Activated CD8-positive, alpha-beta memory T cell treated with anti-CD3 and anti-CD28 coated beads, Interleukin-2, amount 10 ng/mL, durations not matched to agents 7 days and 5 days (primary cell): Measurements from ENCODE around the gene BEST4. TPM values are rescaled to one million over a fixed set of nuclear protein-coding genes. Genes with fewer than 3 reads are reported as not detected.
"Not testable (repeated sequence)": the region's sequence is repeated elsewhere in the genome, so short reads cannot be mapped to it uniquely, and the experiment has no call there.

Experiments
- ATAC-seq: fragments of 150-1000 bp; cut with Tn5 transposase; one replicate; pipeline ENCODE4 v1.10.0; 2021; ENCODE audit warnings: moderate library complexity
- CTCF ChIA-PET: fragments of 350-600 bp; sonication (Branson Sonifier 250); formaldehyde crosslinking; loops from one replicate; lab custom pipeline; 2021; ENCODE audit warnings: antibody characterized with exemption; lab: Charles Lee
- DNase-seq: peaks from one replicate; pipeline ENCODE4 v3.0.0-alpha.2; 2020
- H3K27ac Mint-ChIP-seq: one replicate; pipeline ENCODE4 v1.8.0; 2021; ENCODE audit warnings: mild to moderate bottlenecking, mixed read lengths
- H3K27me3 Mint-ChIP-seq: one replicate; pipeline ENCODE4 v1.8.0; 2021; ENCODE audit warnings: mixed read lengths
- H3K36me3 Mint-ChIP-seq: one replicate; pipeline ENCODE4 v1.8.0; 2021; ENCODE audit warnings: mild to moderate bottlenecking, mixed read lengths
- H3K4me1 Mint-ChIP-seq: one replicate; pipeline ENCODE4 v1.8.0; 2021; ENCODE audit warnings: mixed read lengths
- H3K4me3 Mint-ChIP-seq: one replicate; pipeline ENCODE4 v1.8.0; 2021; ENCODE audit warnings: mild to moderate bottlenecking, moderate library complexity, mixed read lengths
- H3K9me3 Mint-ChIP-seq: one replicate; pipeline ENCODE4 v1.8.0; 2022; ENCODE audit warnings: low read depth, mixed read lengths
- total RNA-seq, 2 experiments: library from RNA; stranded (reverse); gene quantifications; one replicate each; pipeline ENCODE4 v1.2.3, GENCODE V29; 2021

BEST4 gene
- total RNA-seq, 2 experiments from 2014 or later = 0.73 to 0.79 TPM

DNA sequence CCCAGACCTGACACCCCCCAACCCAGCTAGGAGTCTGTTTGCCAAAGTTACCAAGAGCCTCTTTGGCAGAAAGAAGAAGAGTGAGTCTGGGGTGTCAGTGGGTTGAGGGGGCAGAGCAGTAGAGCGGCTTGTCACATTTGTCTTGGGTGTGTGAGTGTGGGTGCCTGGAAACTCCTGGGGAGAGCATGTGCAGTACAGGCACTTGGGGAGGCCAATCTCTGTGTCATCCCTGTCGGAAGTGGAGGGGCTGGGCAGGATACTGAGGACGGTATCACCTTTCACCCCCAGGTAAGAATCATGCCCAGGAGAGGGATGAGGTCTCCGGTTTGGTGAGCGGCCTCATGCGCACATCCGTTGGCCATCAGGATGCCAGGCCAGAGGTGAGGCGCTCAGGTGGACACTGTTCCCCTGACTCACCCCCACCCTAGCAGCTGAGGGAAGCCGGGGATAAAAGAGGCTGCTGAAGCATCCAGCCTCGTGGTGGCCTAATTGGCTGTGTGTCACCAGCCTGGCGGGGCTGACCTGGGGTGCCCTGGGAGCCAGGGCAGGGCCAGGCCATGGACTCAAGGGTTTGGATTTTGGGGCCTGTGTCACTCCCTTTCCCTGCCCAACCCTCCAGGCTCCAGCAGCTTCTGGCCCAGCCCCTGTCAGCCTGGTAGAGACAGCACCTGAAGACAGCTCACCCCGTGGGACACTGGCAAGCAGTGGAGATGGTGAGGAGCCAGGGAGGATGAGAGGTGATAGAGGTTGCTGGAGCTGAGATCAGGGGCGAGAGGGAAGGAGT is 15.5 kb upstream of the BEST4 start:
- Mint-ChIP-seq H3K9me3 (no peaks in the 10 kb centered on the region), H3K4me1 (peaks cover 54% of the 10 kb centered on the region), H3K27ac (peak overlapping the region; percentile 60), H3K27me3 (no peaks in the 10 kb centered on the region), H3K36me3 (peaks cover 40% of the 10 kb centered on the region), H3K4me3 (no peak overlapping the region)
- DNase-seq = no peak
- CTCF ChIA-PET = no interaction called here
- ATAC-seq = no peak

DNA sequence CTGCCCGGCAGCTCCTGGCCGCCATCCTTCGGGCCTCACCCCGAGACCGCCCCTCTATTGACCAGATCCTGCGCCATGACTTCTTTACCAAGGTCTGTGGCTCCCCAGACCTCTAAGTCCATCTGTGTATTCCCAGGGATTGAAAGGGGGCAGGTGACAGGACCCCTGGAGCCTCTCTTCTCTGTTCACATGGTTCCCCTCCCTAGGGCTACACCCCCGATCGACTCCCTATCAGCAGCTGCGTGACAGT is 15.0 kb upstream of the BEST4 start:
- H3K27me3 Mint-ChIP-seq = no peaks in the 10 kb centered on the region
- peaks cover 50% of the 10 kb centered on the region for H3K4me1 Mint-ChIP-seq

DNA sequence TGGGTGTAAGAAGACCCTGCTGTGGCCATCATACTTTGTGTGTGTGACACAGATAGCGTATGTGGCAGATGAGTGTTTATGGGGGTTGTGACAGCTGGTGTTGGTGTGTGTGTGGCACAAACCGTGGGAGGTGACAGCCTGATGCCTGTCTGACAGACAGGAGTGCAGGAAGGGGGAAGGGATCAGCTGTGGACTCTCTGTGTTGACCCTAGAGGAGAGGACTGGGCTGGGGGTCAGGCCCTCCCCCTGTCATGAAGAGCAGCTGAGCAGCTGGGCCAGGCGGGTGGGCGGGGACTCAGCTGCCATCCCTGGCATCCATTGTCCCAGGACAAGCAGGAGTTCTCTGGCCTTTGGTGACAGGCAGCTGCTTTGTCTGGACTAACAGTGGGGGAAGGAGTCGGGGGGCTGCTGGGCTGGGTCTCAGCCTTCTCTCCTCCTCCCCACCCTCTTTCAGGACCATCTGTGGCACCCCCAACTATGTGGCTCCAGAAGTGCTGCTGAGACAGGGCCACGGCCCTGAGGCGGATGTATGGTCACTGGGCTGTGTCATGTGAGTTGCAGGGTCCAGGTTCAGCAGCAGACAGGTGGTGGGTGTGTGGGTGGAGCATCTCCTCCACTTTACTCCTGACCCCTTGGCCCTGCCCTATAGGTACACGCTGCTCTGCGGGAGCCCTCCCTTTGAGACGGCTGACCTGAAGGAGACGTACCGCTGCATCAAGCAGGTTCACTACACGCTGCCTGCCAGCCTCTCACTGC is 14.5 kb upstream of the BEST4 start:
- Mint-ChIP-seq H3K36me3 (peaks cover 40% of the 10 kb centered on the region), H3K4me1 (peaks cover 45% of the 10 kb centered on the region), H3K9me3 (no peaks in the 10 kb centered on the region), H3K27ac (peak overlapping the region; percentile 94), H3K4me3 (peak overlapping the region; percentile 78), H3K27me3 (no peaks in the 10 kb centered on the region)
- ATAC-seq (no peak), DNase-seq (no peak)
- CTCF ChIA-PET = interaction anchor here (0.6 to 5.2 kb wide), 2 partner anchors 12 to 17 kb away, joined by 3 to 62 read pairs; no protein-coding TSS in a partner anchor

More for the DNA sequence above, 15.0 kb upstream of the BEST4 start:
- Mint-ChIP-seq H3K9me3 (no peaks in the 10 kb centered on the region), H3K4me3 (no peak overlapping the region), H3K27ac (peak overlapping the region; percentile 54), H3K36me3 (peaks cover 40% of the 10 kb centered on the region)
- CTCF ChIA-PET = interaction anchor here (0.6 to 5.2 kb wide), 2 partner anchors 11 to 16 kb away, joined by 3 to 62 read pairs; no protein-coding TSS in a partner anchor
- ATAC-seq = no peak
- DNase-seq = no peak

DNA sequence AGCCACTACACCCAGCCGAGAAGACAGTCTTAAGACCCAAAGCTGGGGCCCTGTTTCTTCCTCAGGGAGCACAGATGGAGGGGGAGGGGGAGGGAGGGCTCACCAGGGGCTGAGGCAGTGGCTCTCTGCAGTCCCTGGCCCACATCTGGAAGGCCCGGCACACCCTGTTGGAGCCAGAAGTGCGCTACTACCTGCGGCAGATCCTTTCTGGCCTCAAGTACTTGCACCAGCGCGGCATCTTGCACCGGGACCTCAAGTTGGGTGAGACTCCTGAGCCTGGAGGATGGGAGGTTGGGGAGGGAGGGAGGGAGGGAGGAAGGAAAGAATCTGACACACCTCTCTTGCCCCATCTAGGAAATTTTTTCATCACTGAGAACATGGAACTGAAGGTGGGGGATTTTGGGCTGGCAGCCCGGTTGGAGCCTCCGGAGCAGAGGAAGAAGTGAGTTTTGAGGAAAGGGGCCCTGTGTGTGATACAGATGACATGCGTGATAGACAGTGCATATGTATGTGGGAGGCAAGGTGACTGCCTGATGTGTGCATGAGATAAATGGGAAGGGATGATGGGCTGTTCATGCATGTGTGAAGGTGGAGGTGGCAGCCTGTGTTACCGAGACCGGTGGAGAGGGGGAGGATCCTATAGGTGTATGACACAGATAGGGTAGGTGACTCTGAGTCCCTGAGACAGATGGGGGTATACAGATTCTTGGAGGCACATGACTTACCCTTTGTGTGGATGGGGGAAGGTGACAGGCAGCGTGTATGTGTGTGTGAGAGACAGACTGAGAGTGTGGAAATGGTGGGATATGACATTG is 13.7 kb upstream of the BEST4 start:
- Mint-ChIP-seq H3K36me3 (peaks cover 33% of the 10 kb centered on the region), H3K27me3 (no peaks in the 10 kb centered on the region)

DNA sequence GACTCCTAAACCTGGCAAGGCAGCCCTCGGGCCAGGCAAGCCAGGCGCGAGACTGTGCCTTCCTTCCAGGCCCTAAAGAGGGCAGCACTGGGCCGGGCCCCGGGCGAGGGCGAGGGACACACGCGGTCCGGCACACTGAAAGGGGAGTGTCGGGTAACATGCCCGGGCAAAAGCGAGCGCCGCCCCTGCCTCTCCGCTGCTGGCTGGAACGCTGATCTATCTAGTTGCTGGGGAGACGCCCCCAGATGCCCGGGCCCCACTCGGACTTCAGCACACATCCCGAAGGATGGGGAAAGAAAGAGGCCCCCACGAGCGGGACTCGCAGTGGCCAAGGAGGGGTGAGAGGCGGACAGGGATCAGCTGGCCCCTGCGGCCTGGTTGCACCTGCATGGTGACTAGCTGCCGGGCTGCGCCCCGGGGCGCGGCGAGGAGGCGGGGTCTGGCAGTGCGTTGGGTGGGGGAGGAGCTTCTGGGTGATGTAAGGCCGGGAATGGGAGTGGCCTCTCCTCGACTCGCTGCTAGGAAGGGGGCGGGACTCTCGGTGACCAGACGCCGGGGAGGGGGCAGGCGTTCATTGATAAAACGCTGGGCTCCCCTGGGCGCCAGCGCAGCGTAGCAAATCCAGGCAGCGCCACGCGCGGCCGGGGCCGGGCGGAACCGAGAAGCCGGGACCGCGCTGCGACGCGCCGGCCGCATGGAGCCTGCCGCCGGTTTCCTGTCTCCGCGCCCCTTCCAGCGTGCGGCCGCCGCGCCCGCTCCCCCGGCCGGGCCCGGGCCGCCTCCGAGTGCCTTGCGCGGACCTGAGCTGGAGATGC is 12.0 kb upstream of the BEST4 start, which contains the start of gene PLK3:
Gene PLK3, plus strand, starts transcription at position 608 of the 815 bp plus-strand sequence. Its CDS starts 87 bp downstream, at position 695.
- peaks cover 29% of the 10 kb centered on the region for H3K4me1 Mint-ChIP-seq

More for the DNA sequence above, 13.7 kb upstream of the BEST4 start:
- H3K4me3 Mint-ChIP-seq = peak overlapping the region; percentile 78
- H3K4me1 Mint-ChIP-seq = peaks cover 37% of the 10 kb centered on the region
- CTCF ChIA-PET = interaction anchor here (3.1 to 5.2 kb wide), 3 partner anchors 7 to 18 kb away, joined by 42 to 62 read pairs (median 60); partner anchors contain the start of gene BTBD19
- peak overlapping the region; percentile 94 for H3K27ac Mint-ChIP-seq
- no peaks in the 10 kb centered on the region for H3K9me3 Mint-ChIP-seq
- DNase-seq (no peak), ATAC-seq (no peak)

DNA sequence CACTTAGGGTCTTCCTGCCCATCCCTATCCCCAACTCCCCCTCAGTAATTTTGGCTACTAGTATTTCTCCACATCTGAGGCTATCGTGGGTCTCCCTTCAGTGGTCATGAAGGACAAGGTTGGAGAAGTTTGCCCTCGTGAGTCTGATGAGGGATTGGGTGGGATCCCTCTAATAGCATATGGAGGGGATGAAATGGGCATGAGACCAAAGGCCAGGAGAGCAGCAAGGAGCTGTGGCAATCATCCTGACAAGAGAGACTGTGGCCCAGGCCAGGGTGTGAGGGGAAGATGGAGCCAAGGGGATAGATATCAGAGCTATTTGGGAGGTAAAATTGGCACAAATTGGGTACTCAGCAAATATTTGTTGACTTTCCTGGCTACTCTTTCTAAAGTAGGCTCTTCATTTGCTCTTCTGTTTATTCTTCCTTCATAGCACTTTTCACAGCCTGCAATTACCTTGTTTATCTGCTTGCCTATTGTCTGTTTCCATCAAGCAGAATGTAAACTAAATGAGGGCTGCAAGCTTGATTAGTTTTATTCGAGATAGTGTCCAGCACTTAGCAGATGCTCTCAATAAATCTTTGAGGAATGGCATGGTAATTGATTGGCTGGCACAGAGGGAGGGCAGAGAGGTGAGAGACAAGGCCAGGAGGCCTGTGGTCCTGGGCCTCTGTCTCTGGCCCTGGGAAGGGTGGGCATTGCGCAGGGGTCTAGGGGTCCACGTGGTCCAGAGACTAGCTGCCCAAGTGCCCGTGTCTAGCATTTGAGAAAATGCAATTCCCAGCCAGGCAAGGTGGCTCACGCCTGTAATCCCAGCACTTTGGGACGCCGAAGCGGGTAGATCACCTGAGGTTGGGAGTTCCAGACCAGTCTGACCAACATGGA is 10.8 kb upstream of the BEST4 start:
- H3K4me1 Mint-ChIP-seq = peaks cover 29% of the 10 kb centered on the region
- no peak for DNase-seq

More for the DNA sequence above, 12.0 kb upstream of the BEST4 start, which contains the start of gene PLK3:
- H3K27me3 Mint-ChIP-seq = no peaks in the 10 kb centered on the region
- peaks cover 24% of the 10 kb centered on the region for H3K36me3 Mint-ChIP-seq
- DNase-seq (peak; percentile 99), ATAC-seq (peak; percentile 81)
- peak within 1 kb of the TSS; percentile 100 for H3K27ac Mint-ChIP-seq
- peak within 1 kb of the TSS; percentile 78 for H3K4me3 Mint-ChIP-seq
- CTCF ChIA-PET = interaction anchor here (0.6 to 5.2 kb wide), 22 partner anchors 9 to 691 kb away, joined by 3 to 62 read pairs (median 5); partner anchors contain the start of genes BTBD19, EIF2B3, HECTD3 and MUTYH
- no peaks in the 10 kb centered on the region for H3K9me3 Mint-ChIP-seq

DNA sequence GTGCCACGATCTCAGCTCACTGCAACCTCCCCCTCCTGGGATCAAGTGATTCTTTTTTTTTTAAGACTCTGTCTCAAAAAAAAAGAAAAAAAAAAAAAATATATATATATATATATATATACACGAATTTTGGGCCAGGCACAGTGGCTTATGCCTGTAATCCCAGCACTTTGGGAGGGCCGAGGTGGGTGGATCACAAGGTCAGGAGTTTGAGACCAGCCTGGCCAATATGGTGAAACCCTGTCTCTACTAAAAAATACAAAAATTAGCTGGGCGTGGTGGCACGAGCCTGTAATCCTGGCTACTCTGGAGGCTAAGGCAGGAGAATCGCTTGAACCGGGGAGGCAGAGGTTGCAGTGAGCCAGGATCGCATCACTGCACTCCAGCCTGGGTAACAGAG is 9.9 kb upstream of the BEST4 start:
- H3K4me1 Mint-ChIP-seq = peaks cover 26% of the 10 kb centered on the region
- not testable (repeated sequence) for H3K9me3 Mint-ChIP-seq, DNase-seq, H3K4me3 Mint-ChIP-seq, H3K27me3 Mint-ChIP-seq, ATAC-seq
- H3K27ac Mint-ChIP-seq = peak overlapping the region; percentile 100
- CTCF ChIA-PET = interaction anchor here (1.7 to 5.2 kb wide), 4 partner anchors 11 to 67 kb away, joined by 7 to 62 read pairs (median 48); partner anchors contain the start of genes BTBD19 and RNU5D-1
- peaks cover 13% of the 10 kb centered on the region for H3K36me3 Mint-ChIP-seq

More for the DNA sequence above, 10.8 kb upstream of the BEST4 start:
- H3K9me3 Mint-ChIP-seq = no peaks in the 10 kb centered on the region
- no peak overlapping the region for H3K4me3 Mint-ChIP-seq
- H3K36me3 Mint-ChIP-seq = peaks cover 18% of the 10 kb centered on the region
- peak overlapping the region; percentile 100 for H3K27ac Mint-ChIP-seq
- CTCF ChIA-PET = interaction anchor here (0.9 to 5.2 kb wide), 11 partner anchors 8 to 216 kb away, joined by 3 to 62 read pairs (median 9); partner anchors contain the start of genes BTBD19 and HECTD3
- no peak for ATAC-seq
- no peaks in the 10 kb centered on the region for H3K27me3 Mint-ChIP-seq

DNA sequence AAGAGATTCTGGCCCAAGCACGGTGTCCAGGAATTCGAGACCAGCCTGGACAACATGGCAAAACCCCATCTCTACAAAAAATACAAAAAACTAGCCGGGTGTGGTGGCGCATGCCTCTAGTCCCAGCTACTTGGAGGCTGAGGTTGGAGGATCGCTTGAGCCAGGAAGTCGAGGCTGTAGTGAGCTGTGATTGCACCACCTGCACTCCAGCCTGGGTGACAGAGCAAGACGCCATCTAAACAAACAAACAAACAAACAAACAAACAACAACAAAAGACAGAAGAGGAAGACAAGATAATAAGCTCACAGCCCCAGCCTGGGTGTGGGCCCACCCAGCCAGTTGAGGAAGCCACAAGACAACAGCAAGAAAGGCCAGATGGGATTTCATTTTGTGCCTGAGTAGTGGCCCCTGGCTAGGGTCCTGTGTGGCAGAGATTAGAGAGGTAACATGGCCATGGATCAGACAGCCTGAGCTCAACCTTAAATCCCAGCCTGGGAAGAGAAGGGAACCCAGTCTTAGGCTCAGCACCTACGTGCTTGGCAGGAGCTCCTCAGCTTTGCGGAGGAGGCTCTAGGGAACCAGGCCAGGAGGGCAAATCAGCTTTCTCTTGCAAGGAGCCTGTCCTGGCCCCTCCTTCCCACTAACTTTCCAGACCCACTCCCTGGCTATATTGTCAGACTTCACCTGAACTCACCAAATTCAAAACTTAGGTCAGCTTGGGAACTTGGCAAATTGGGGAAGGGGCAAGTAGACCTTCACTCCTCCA is 4.9 kb upstream of the BEST4 start:
- Mint-ChIP-seq H3K4me3 (no peak overlapping the region), H3K27ac (no peak overlapping the region), H3K4me1 (peaks cover 7% of the 10 kb centered on the region), H3K36me3 (no peaks in the 10 kb centered on the region), H3K9me3 (no peaks in the 10 kb centered on the region), H3K27me3 (no peaks in the 10 kb centered on the region)
- DNase-seq (no peak), ATAC-seq (no peak)
- CTCF ChIA-PET = interaction anchor here (0.6 to 2.7 kb wide), 16 partner anchors 8 to 511 kb away, joined by 3 to 22 read pairs (median 5); partner anchors contain the start of genes EIF2B3, HECTD3 and UROD

DNA sequence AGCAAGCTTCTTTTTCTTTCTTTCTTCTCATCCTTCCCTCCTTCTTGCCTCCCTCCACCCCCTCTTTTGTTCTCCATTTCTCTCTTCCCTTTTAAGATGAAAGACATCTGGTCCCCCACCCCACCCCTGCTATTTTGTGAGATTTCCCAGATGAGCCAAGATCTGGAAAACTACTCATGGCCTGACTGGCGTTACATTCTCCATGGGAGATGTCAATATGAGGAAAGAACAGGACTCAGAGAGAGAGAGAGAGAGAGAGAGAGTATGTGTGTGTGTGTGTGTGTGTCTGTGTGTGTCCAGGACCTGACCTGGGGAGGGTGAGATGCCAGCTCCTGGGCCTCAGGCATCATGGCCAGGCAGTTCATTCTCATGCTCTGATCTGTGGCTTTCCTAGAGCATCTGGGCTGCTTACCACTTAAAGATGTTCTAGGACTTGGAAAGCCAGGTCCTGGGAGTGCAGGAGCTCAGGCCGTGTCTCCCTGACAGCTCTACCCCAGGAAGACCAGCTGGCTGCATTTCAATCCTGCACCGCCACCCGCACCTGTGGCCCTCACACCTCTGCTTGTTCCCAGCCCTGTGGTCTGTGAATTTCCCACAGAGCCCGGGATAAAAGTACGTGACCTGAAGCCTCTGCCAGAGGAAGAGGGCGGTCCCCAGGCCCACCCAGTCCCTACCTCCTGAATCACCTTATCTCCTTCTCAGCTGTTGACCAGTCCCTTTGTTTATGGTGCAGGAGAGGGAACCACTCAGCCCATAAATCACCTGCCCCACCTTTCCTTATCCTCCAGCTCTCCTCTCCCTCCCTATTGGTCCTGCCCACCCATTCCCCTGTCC is 3.2 kb upstream of the BEST4 start:
- H3K27me3 Mint-ChIP-seq = no peaks in the 10 kb centered on the region
- no peak for DNase-seq
- no peak for ATAC-seq
- H3K27ac Mint-ChIP-seq = no peak overlapping the region
- H3K36me3 Mint-ChIP-seq = no peaks in the 10 kb centered on the region
- CTCF ChIA-PET = interaction anchor here (0.9 to 2.8 kb wide), 7 partner anchors 8 to 223 kb away, joined by 3 to 14 read pairs (median 7); partner anchors contain the start of genes HECTD3, PLK3 and UROD
- H3K4me3 Mint-ChIP-seq = no peak overlapping the region
- no peaks in the 10 kb centered on the region for H3K9me3 Mint-ChIP-seq
- peaks cover 12% of the 10 kb centered on the region for H3K4me1 Mint-ChIP-seq

DNA sequence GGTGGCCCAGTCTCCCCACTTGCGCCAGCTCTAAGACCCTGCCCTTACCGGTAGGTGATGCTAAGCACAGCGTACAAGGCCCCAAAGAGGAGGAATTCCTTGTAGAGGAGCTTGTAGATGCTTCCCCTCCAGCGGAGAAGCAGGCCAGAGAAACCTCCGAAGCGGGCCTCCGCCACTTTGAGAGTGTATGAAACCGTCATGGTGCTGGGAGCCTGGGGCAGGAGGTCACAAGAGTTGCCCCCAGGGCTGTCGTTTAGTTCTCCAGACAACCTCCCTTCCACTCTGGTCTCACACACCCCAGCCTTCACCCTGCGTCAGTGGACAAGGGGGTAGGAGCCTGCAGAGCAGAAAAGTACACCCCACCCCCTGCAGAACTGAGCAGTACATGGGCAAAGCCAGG is 464 bp downstream of the BEST4 start:
- peaks cover 2% of the 10 kb centered on the region for H3K36me3 Mint-ChIP-seq
- no peak overlapping the region for H3K27ac Mint-ChIP-seq
- CTCF ChIA-PET = interaction anchor here (0.6 to 6.9 kb wide), 10 partner anchors 9 to 533 kb away, joined by 3 to 60 read pairs (median 6); partner anchors contain the start of genes HECTD3, RNU5D-1, RPS8 and UROD
- H3K4me1 Mint-ChIP-seq = peaks cover 41% of the 10 kb centered on the region
- H3K9me3 Mint-ChIP-seq = no peaks in the 10 kb centered on the region
- ATAC-seq (no peak), DNase-seq (no peak)
- H3K4me3 Mint-ChIP-seq = no peak overlapping the region
- no peaks in the 10 kb centered on the region for H3K27me3 Mint-ChIP-seq
